Measurements from ENCODE around the gene CGN. TPM values are rescaled to one million over a fixed set of nuclear protein-coding genes. Genes with fewer than 3 reads are reported as not detected.

CGN gene
- total and polyA plus RNA-seq, 7 donors = 0.33 to 132 (median 1.8) TPM

DNA sequence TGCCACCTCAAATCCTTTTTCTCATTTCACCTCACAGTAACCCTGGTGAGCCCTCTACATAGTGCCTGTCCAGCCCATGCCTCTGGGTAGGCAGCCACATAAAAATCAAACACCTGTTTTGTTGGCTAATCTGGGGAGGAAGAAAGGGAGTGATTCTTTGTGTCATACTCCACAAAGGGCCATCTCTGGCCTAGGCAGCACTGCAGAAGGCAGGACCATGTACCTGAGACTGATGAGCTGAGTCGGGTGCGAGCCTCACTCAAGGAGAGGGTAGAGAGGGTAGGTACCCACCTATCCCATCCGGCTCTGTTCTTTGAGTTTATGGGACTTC is 36.7 kb downstream of the CGN start:
- intact Hi-C loops (cut with DNase I) = no loop called here
- DNase-seq = no peak
- peaks cover 0 to 38% (median 28%) of the 10 kb centered on the region in 4 donors for H3K4me1 ChIP-seq
- H3K9me3 ChIP-seq = no peaks in the 10 kb centered on the region
- 85 to 95% methylated on average over 3 of the region's 3 CpGs for WGBS, 2 donors
- no peak overlapping the region for H3K4me3 ChIP-seq
- peak overlapping the region; percentile 53 to 78 (median 63) for H3K27ac ChIP-seq
- TF ChIP-seq POLR2A (IDR thresholded peaks at IDR 0.05) = no peak
- TF ChIP-seq POLR2AphosphoS5 (IDR thresholded peaks at IDR 0.05) = no peak
- TF ChIP-seq, protein P1, sequence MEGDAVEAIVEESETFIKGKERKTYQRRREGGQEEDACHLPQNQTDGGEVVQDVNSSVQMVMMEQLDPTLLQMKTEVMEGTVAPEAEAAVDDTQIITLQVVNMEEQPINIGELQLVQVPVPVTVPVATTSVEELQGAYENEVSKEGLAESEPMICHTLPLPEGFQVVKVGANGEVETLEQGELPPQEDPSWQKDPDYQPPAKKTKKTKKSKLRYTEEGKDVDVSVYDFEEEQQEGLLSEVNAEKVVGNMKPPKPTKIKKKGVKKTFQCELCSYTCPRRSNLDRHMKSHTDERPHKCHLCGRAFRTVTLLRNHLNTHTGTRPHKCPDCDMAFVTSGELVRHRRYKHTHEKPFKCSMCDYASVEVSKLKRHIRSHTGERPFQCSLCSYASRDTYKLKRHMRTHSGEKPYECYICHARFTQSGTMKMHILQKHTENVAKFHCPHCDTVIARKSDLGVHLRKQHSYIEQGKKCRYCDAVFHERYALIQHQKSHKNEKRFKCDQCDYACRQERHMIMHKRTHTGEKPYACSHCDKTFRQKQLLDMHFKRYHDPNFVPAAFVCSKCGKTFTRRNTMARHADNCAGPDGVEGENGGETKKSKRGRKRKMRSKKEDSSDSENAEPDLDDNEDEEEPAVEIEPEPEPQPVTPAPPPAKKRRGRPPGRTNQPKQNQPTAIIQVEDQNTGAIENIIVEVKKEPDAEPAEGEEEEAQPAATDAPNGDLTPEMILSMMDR (IDR thresholded peaks at IDR 0.05) = no peak
- TF ChIP-seq EP300 (IDR thresholded peaks at IDR 0.05) = no peak
- H3K36me3 ChIP-seq = no peaks in the 10 kb centered on the region
- H3K27me3 ChIP-seq = no peaks in the 10 kb centered on the region

DNA sequence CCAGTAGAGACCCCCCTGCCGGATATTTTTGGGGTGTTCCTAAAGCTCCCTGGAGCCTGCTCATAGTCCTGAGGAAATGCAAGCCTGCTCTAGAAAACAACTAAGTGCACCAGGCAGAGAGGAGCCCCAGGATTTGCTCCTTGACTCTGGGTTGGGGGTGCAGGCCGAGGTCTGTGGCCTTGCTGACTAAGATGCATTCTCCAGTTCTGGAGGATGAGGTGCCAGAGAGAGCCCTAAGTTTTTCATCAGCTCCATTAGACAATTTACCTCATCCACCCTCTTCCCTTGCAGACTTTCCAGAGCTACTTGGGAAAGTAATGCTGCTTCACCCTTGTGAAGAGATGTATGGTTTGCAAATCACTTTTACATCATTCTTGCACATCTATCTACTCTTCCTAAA is 38.0 kb downstream of the CGN start:
- TF ChIP-seq EP300 (IDR thresholded peaks at IDR 0.05) (no peak), POLR2A (IDR thresholded peaks at IDR 0.05) (no peak), POLR2AphosphoS5 (IDR thresholded peaks at IDR 0.05) (no peak)
- TF ChIP-seq, protein P1 (IDR thresholded peaks at IDR 0.05) = no peak
- intact Hi-C loops (cut with DNase I) = no loop called here
- no peak for DNase-seq
- Histone ChIP-seq H3K27ac (peak overlapping the region in 1 of 4 donors; percentile 45), H3K4me1 (peaks cover 0 to 36% (median 24%) of the 10 kb centered on the region in 4 donors), H3K4me3 (no peak overlapping the region), H3K36me3 (no peaks in the 10 kb centered on the region), H3K27me3 (no peaks in the 10 kb centered on the region), H3K9me3 (no peaks in the 10 kb centered on the region)
- 25 to 80% methylated on average over 2 of the region's 2 CpGs for WGBS, 2 donors

DNA sequence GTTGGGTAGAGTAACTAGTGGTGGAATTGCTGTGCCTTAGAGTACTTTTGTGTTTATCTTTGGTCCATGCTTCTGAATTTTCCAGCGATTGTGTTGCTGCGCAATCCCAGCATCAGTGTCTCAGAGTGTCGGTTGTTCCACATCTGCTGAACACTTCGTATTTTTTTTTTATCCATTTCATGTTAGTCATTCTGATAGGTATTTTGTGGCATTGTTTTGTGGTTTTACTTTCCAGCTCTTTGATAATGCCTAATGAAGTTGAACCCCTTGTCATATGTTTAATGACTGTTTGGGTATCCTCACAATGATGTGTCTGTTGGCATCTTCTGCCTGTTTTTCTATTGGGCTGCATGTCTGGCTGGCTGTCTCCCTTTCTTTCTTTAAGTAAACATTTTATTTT is 42.5 kb downstream of the CGN start:
- Histone ChIP-seq H3K27me3 (no peaks in the 10 kb centered on the region), H3K36me3 (no peaks in the 10 kb centered on the region), H3K27ac (no peak overlapping the region), H3K4me3 (no peak overlapping the region), H3K4me1 (peaks cover 0 to 12% (median 9%) of the 10 kb centered on the region in 4 donors), H3K9me3 (no peaks in the 10 kb centered on the region)
- intact Hi-C loops (cut with DNase I) = no loop called here
- no peak for DNase-seq
- TF ChIP-seq POLR2AphosphoS5 (IDR thresholded peaks at IDR 0.05) (no peak), POLR2A (IDR thresholded peaks at IDR 0.05) (no peak), EP300 (IDR thresholded peaks at IDR 0.05) (no peak)
- TF ChIP-seq, protein P1 (IDR thresholded peaks at IDR 0.05) = no peak
- 83 to 92% methylated on average over 4 of the region's 4 CpGs for WGBS, 2 donors

DNA sequence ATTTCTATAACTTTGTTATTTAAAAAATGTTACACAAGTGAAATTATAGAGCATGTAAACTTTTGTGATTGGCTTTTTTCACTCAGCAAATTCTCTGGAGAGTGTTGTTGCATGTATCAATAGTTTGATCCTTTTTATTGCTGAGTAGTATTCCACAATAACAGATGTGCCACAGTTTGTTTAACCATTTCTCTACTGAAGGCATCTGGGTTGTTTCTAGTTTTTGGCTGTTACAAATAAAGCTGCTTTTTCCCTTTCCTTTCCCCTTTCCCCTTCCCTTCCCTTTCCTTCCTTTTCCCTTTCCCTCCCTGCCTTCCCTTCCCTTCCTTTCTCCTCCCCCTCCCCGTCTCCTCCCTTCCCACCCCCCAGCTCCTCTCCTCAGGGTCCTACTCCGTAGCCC is 44.9 kb downstream of the CGN start:
- H3K36me3 ChIP-seq = no peaks in the 10 kb centered on the region
- no peaks in the 10 kb centered on the region for H3K9me3 ChIP-seq
- WGBS, 2 donors = 91 to 93% methylated on average over 2 of the region's 2 CpGs

More for the DNA sequence above, 44.9 kb downstream of the CGN start:
- DNase-seq = no peak
- intact Hi-C loops (cut with DNase I) = no loop called here
- no peak for TF ChIP-seq POLR2A (IDR thresholded peaks at IDR 0.05)
- TF ChIP-seq POLR2AphosphoS5 (IDR thresholded peaks at IDR 0.05) = no peak
- TF ChIP-seq, protein P1 (IDR thresholded peaks at IDR 0.05) = no peak
- no peak for TF ChIP-seq EP300 (IDR thresholded peaks at IDR 0.05)
- Histone ChIP-seq H3K27ac (no peak overlapping the region), H3K27me3 (no peaks in the 10 kb centered on the region), H3K4me1 (no peaks in the 10 kb centered on the region), H3K4me3 (no peak overlapping the region)
